ENCODE measurements around the gene GTF3A.
"Not testable (repeated sequence)": the region's sequence is repeated elsewhere in the genome, so short reads cannot be mapped to it uniquely, and the experiment has no call there.

GTF3A gene

GRCh38 chr13:27396252-27396846 lies 28.1 kb upstream of the GTF3A start (continued):
- TF ChIP-seq PRDM10 (tag by site-specific recombination; IDR thresholded peaks at IDR 0.05) (no peak), ZBTB48 (tag by site-specific recombination; IDR thresholded peaks at IDR 0.05) (no peak)

- Histone ChIP-seq H3K36me3 (ENCODE audit: control insufficient read depth in 2 of 2, insufficient read depth in 1 of 2, low read length in 2 of 2) (no peaks in the 10 kb centered on the region), H3K4me1 (ENCODE audit: control insufficient read depth, insufficient read depth, low read length) (no peaks in the 10 kb centered on the region), H3K4me3 (ENCODE audit: low read depth, low read length) (no peak overlapping the region), H3K27ac (ENCODE audit: extremely low read depth, low read depth, low read length) (no peak overlapping the region), H3K9me3 (ENCODE audit: control insufficient read depth, insufficient read depth, low read depth, low read length) (no peaks in the 10 kb centered on the region)
- ChIA-PET CTCF (no interaction called here), POLR2A (no interaction called here)
- TF ChIP-seq ZFP41 (tag by site-specific recombination; IDR thresholded peaks at IDR 0.05; ENCODE audit: borderline replicate concordance): no peak
- TF ChIP-seq ZNF221 (tag by site-specific recombination; IDR thresholded peaks at IDR 0.05; ENCODE audit: borderline replicate concordance): no peak
- TF ChIP-seq REST (tag by site-specific recombination; IDR thresholded peaks at IDR 0.05): no peak
- TF ChIP-seq ZNF280C (tag by site-specific recombination; IDR thresholded peaks at IDR 0.05): no peak
- TF ChIP-seq GLI4 (tag by site-specific recombination; IDR thresholded peaks at IDR 0.05): no peak
- TF ChIP-seq ZNF501 (tag by site-specific recombination; IDR thresholded peaks at IDR 0.05): no peak
- no peak for TF ChIP-seq ZNF585B (tag by site-specific recombination; IDR thresholded peaks at IDR 0.05)
- no peak for TF ChIP-seq TSHZ1 (tag by site-specific recombination; IDR thresholded peaks at IDR 0.05; ENCODE audit: borderline replicate concordance)
These were observed 26.1 kb upstream of the GTF3A start for GRCh38 chr13:27398360-27398759.

- H3K27ac ChIP-seq (ENCODE audit: extremely low read depth, low read depth, low read length); POLR2A ChIA-PET; CTCF ChIA-PET: not testable (repeated sequence)
These were observed 24.0 kb upstream of the GTF3A start for GRCh38 chr13:27400405-27400804.

More at GRCh38 chr13:27400405-27400804, 24.0 kb upstream of the GTF3A start:
- not testable (repeated sequence) for H3K36me3 ChIP-seq (ENCODE audit: control insufficient read depth in 2 of 2, insufficient read depth in 1 of 2, low read length in 2 of 2); H3K4me1 ChIP-seq (ENCODE audit: control insufficient read depth, insufficient read depth, low read length); H3K4me3 ChIP-seq (ENCODE audit: low read depth, low read length); H3K9me3 ChIP-seq (ENCODE audit: control insufficient read depth, insufficient read depth, low read depth, low read length)
